H9 (cell line): ENCODE data around the gene MROH2A. TPM values are rescaled to one million over a fixed set of nuclear protein-coding genes. Genes with fewer than 3 reads are reported as not detected.
"Not testable (repeated sequence)": the region's sequence is repeated elsewhere in the genome, so short reads cannot be mapped to it uniquely, and the experiment has no call there.

ENCODE experiments used
- DNase-seq: peaks from one replicate; pipeline ENCODE4 v3.0.0-alpha.2; 2017
- H2AFZ ChIP-seq: one replicate; pipeline ENCODE4 v1.6.1; 2013; ENCODE audit warnings: mild to moderate bottlenecking, low read length, control low read depth, moderate library complexity
- H2AK5ac ChIP-seq: 2 replicates; pipeline ENCODE4 v1.6.1; 2013; ENCODE audit warnings: low read length, control low read depth, mixed read lengths; ENCODE audit not compliant: insufficient read length
- H2BK120ac ChIP-seq: one replicate; pipeline ENCODE4 v1.6.1; 2013; ENCODE audit warnings: low read depth, mild to moderate bottlenecking, low read length, control low read depth, inconsistent platforms; ENCODE audit not compliant: poor library complexity, severe bottlenecking
- H2BK12ac ChIP-seq: 2 replicates; pipeline ENCODE4 v1.6.1; 2013; ENCODE audit warnings: low read length, control low read depth, mixed read lengths, low read depth; ENCODE audit not compliant: insufficient read length
- H2BK15ac ChIP-seq: 2 replicates; pipeline ENCODE4 v1.6.1; 2013; ENCODE audit warnings: low read depth, low read length, control low read depth
- H2BK20ac ChIP-seq: one replicate; pipeline ENCODE4 v1.6.1; 2013; ENCODE audit warnings: low read depth, mild to moderate bottlenecking, low read length, control low read depth, inconsistent platforms; ENCODE audit not compliant: poor library complexity, severe bottlenecking
- H2BK5ac ChIP-seq: 2 replicates; pipeline ENCODE4 v1.6.1; 2013; ENCODE audit warnings: low read length, control low read depth, mixed read lengths; ENCODE audit not compliant: insufficient read length
- H3K14ac ChIP-seq: 2 replicates; pipeline ENCODE4 v1.6.1; 2013; ENCODE audit warnings: low read length, control low read depth; ENCODE audit not compliant: insufficient read depth
- H3K18ac ChIP-seq: 2 replicates; pipeline ENCODE4 v1.6.1; 2013; ENCODE audit warnings: low read depth, mild to moderate bottlenecking, mixed read lengths, low read length, control low read depth; ENCODE audit not compliant: insufficient read length
- H3K23ac ChIP-seq: 2 replicates; pipeline ENCODE4 v1.6.1; 2013; ENCODE audit warnings: low read length, control low read depth, mixed read lengths, low read depth; ENCODE audit not compliant: insufficient read length
- H3K23me2 ChIP-seq: 2 replicates; pipeline ENCODE4 v1.6.1; 2013; ENCODE audit warnings: low read depth, mild to moderate bottlenecking, mixed read lengths, low read length, control low read depth; ENCODE audit not compliant: insufficient read length, poor library complexity, severe bottlenecking
- H3K27ac ChIP-seq: 2 replicates; pipeline ENCODE4 v1.5.1; 2013; ENCODE audit warnings: low read length, control low read depth, mixed read lengths, low read depth; ENCODE audit not compliant: insufficient read length
- H3K27me3 ChIP-seq: 2 replicates; pipeline ENCODE4 v1.6.1; 2013; ENCODE audit warnings: low read length, control low read depth, inconsistent platforms; ENCODE audit not compliant: insufficient read depth
- H3K4ac ChIP-seq: 2 replicates; pipeline ENCODE4 v1.6.1; 2013; ENCODE audit warnings: low read depth, mild to moderate bottlenecking, control low read depth, inconsistent platforms, low read length, moderate library complexity
- H3K4me1 ChIP-seq: 2 replicates; pipeline ENCODE4 v1.6.1; 2013; ENCODE audit warnings: low read length, control low read depth, inconsistent platforms; ENCODE audit not compliant: insufficient read depth
- H3K4me2 ChIP-seq: 2 replicates; pipeline ENCODE4 v1.6.1; 2013; ENCODE audit warnings: low read length, control low read depth, mixed read lengths; ENCODE audit not compliant: insufficient read length, insufficient read depth
- H3K56ac ChIP-seq: 2 replicates; pipeline ENCODE4 v1.6.1; 2013; ENCODE audit warnings: low read depth, mild to moderate bottlenecking, mixed read lengths, low read length, control low read depth; ENCODE audit not compliant: insufficient read length
- H3K79me1 ChIP-seq: 2 replicates; pipeline ENCODE4 v1.6.1; 2013; ENCODE audit warnings: low read depth, mild to moderate bottlenecking, moderate library complexity, low read length, control low read depth, inconsistent platforms; ENCODE audit not compliant: insufficient read depth, poor library complexity, severe bottlenecking
- H3K79me2 ChIP-seq: 2 replicates; pipeline ENCODE4 v1.6.1; 2013; ENCODE audit warnings: low read length, control low read depth, inconsistent platforms; ENCODE audit not compliant: insufficient read depth
- H3K9ac ChIP-seq: 2 replicates; pipeline ENCODE4 v1.6.1; 2013; ENCODE audit warnings: low read length, control low read depth, mixed read lengths; ENCODE audit not compliant: insufficient read length; ENCODE audit errors: extremely low read depth
- H3K9me3 ChIP-seq: one replicate; pipeline ENCODE4 v1.6.1; 2013; ENCODE audit warnings: low read depth, low read length, inconsistent platforms; ENCODE audit not compliant: control insufficient read depth
- H3T11ph ChIP-seq: one replicate; pipeline ENCODE4 v1.6.1; 2013; ENCODE audit warnings: mild to moderate bottlenecking, low read length, control low read depth, inconsistent platforms
- H4K20me1 ChIP-seq: one replicate; pipeline ENCODE4 v1.6.1; 2013; ENCODE audit not compliant: control insufficient read depth, insufficient read length, insufficient read depth
- H4K5ac ChIP-seq: 2 replicates; pipeline ENCODE4 v1.6.1; 2013; ENCODE audit warnings: low read depth, mild to moderate bottlenecking, mixed read lengths, low read length, control low read depth; ENCODE audit not compliant: insufficient read length
- H4K8ac ChIP-seq: replicated peaks from 2 replicates; pipeline ENCODE4 v1.6.1; 2013; ENCODE audit warnings: low read length, control low read depth, mixed read lengths, low read depth; ENCODE audit not compliant: insufficient read length
- H4K91ac ChIP-seq: 2 replicates; pipeline ENCODE4 v1.6.1; 2013; ENCODE audit warnings: low read depth, mild to moderate bottlenecking, moderate library complexity, mixed read lengths, low read length, control low read depth; ENCODE audit not compliant: insufficient read length
- H3K27ac Mint-ChIP-seq, 3 experiments: 2 replicates in 2 of 3; 3 replicates in 1 of 3; pipeline ENCODE4 v1.8.0; 2020 to 2021; ENCODE audit warnings: mixed read lengths in 3 of 3, mild to moderate bottlenecking in 1 of 3, moderate library complexity in 1 of 3
- H3K27me3 Mint-ChIP-seq: 2 replicates; pipeline ENCODE4 v1.8.0; 2021; ENCODE audit warnings: low read depth, mild to moderate bottlenecking, moderate library complexity, mixed read lengths
- H3K36me3 Mint-ChIP-seq, 3 experiments: 2 replicates in 2 of 3; 3 replicates in 1 of 3; pipeline ENCODE4 v1.8.0; 2020 to 2021; ENCODE audit warnings: low read depth in 3 of 3, mixed read lengths in 3 of 3; ENCODE audit not compliant: insufficient read depth in 1 of 3
- H3K4me1 Mint-ChIP-seq, 2 experiments: 2 replicates each; pipeline ENCODE4 v1.8.0; 2020; ENCODE audit warnings: mixed read lengths in 2 of 2
- H3K4me3 Mint-ChIP-seq, 2 experiments: 2 replicates in 1 of 2; 3 replicates in 1 of 2; pipeline ENCODE4 v1.8.0; 2020 to 2021; ENCODE audit warnings: mild to moderate bottlenecking in 2 of 2, mixed read lengths in 2 of 2, moderate library complexity in 1 of 2
- H3K9me3 Mint-ChIP-seq, 2 experiments: 2 replicates in 1 of 2; 3 replicates in 1 of 2; pipeline ENCODE4 v1.8.0; 2020; ENCODE audit warnings: mild to moderate bottlenecking in 2 of 2, mixed read lengths in 2 of 2, moderate library complexity in 1 of 2
- CTCF ChIP-seq: fragments of 200-600 bp; sonication (generic); conservative IDR thresholded peaks from 3 replicates; pipeline ENCODE4 v1.8.0; 2021; ENCODE audit warnings: antibody characterized with exemption, mild to moderate bottlenecking
- WGBS: extraction: QIAGEN DNeasy Blood & Tissue Kit; methylation state at CpG from one replicate; pipeline ENCODE4 v1.1.7; 2013; ENCODE audit warnings: missing lambda C conversion rate, low lambda C conversion rate, mixed read lengths; ENCODE audit not compliant: insufficient read length; ENCODE audit errors: extremely low coverage; 5-methylcytosine and 5-hydroxymethylcytosine counted together
- total RNA-seq: library from RNA; stranded (reverse); gene quantifications from 2 replicates; pipeline ENCODE4 v1.2.1, GENCODE V29; 2021

MROH2A gene
- total RNA-seq, 1 experiment from 2014 or later: not detected

GRCh38 chr2:233745073-233745755 lies 32.9 kb upstream of the MROH2A start:
- Histone ChIP-seq H2BK120ac (no peak overlapping the region), H4K5ac (no peak overlapping the region), H3K4ac (no peak overlapping the region), H3K27ac (no peak overlapping the region), H3K9me3 (no peaks in the 10 kb centered on the region), H4K8ac (no peak overlapping the region), H3K4me1 (no peaks in the 10 kb centered on the region), H3K23me2 (no peaks in the 10 kb centered on the region), H3K27me3 (no peaks in the 10 kb centered on the region), H2BK5ac (no peak overlapping the region), H3K9ac (no peak overlapping the region), H2BK15ac (no peak overlapping the region), H2BK20ac (no peak overlapping the region), H3K23ac (no peak overlapping the region), H3K4me2 (no peak overlapping the region), H2BK12ac (no peak overlapping the region), H2AFZ (no peak overlapping the region), H3K56ac (no peak overlapping the region), H3K79me2 (no peaks in the 10 kb centered on the region), H4K91ac (no peak overlapping the region), H3K18ac (no peak overlapping the region), H3K14ac (no peak overlapping the region), H2AK5ac (no peak overlapping the region), H4K20me1 (no peaks in the 10 kb centered on the region), H3K79me1 (no peaks in the 10 kb centered on the region), H3T11ph (no peak overlapping the region)
- Mint-ChIP-seq H3K36me3 (peaks cover 6 to 7% (median 6%) of the 10 kb centered on the region in 3 experiments; a peak in 5 of 7 replicates), H3K27ac (no peak overlapping the region), H3K27me3 (peaks cover 9% of the 10 kb centered on the region), H3K4me1 (no peaks in the 10 kb centered on the region), H3K4me3 (no peak overlapping the region), H3K9me3 (peaks cover 22 to 27% of the 10 kb centered on the region in 2 experiments)
- TF ChIP-seq CTCF: no peak
- no CpG with 5 or more reads among the region's 5 CpGs for WGBS
- DNase-seq: no peak

- H3K9me3 ChIP-seq, H3K27me3 Mint-ChIP-seq, H2AFZ ChIP-seq, H2BK12ac ChIP-seq, H3K4me1 Mint-ChIP-seq, H3K18ac ChIP-seq, H2BK15ac ChIP-seq, H3K36me3 Mint-ChIP-seq, H2BK120ac ChIP-seq, H2BK5ac ChIP-seq, H2AK5ac ChIP-seq, H3K27me3 ChIP-seq, H3K79me1 ChIP-seq, H4K5ac ChIP-seq, H3K4me2 ChIP-seq, H4K8ac ChIP-seq, H3K56ac ChIP-seq, H3K9ac ChIP-seq, H3K14ac ChIP-seq, DNase-seq, H3K23me2 ChIP-seq, H3K4me1 ChIP-seq, H4K20me1 ChIP-seq, H3K23ac ChIP-seq, H2BK20ac ChIP-seq, H3K79me2 ChIP-seq, H3K4me3 Mint-ChIP-seq, H3K4ac ChIP-seq, H3T11ph ChIP-seq, H3K27ac ChIP-seq, H4K91ac ChIP-seq, H3K27ac Mint-ChIP-seq: not testable (repeated sequence)
- H3K9me3 Mint-ChIP-seq: peaks cover 28 to 33% of the 10 kb centered on the region in 2 experiments
- no CpG with 5 or more reads among the region's 2 CpGs for WGBS
These were observed 32.3 kb upstream of the MROH2A start for GRCh38 chr2:233745838-233746237.
